HG03558 (cell line): ENCODE data around the gene WDR27.
A peak's percentile ranks its signal among the peaks of the same experiment; 100 is the strongest.
"Not testable (repeated sequence)": the region's sequence is repeated elsewhere in the genome, so short reads cannot be mapped to it uniquely, and the experiment has no call there.

Source experiments
- ATAC-seq: cut with Tn5 transposase; IDR thresholded peaks from one replicate; pipeline ENCODE4 v1.9.1; 2021; ENCODE audit warnings: moderate number of reproducible peaks; ENCODE audit not compliant: unreplicated experiment; ENCODE audit errors: extremely low read depth

Gene WDR27

GRCh38 chr6:169500688-169501087, 201.1 kb downstream of the WDR27 start:
- no peak for ATAC-seq

DNA sequence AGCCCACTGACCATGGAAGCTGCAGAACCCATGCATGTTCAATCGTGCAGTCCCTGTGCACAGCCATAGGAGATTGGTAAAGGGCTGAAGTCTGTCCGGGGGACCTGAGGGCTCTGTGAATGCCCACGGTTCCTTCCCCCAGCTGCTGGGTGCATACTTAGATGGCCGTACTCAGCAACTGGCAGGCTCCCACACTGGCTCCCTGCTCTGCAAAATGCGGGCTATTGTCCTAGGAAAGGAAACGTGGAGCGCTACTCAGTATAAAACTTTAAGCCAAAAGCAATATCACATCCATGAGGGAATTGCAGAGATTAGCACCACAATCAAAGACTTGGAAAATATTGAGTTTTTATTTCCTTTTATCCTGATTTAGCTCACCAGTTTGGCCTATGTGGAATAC, 202.0 kb downstream of the WDR27 start:
- ATAC-seq, result no peak

GRCh38 chr6:169498916-169499513, 202.8 kb downstream of the WDR27 start:
- ATAC-seq, result no peak

GRCh38 chr6:169495601-169496000, 206.2 kb downstream of the WDR27 start:
- no peak for ATAC-seq

DNA sequence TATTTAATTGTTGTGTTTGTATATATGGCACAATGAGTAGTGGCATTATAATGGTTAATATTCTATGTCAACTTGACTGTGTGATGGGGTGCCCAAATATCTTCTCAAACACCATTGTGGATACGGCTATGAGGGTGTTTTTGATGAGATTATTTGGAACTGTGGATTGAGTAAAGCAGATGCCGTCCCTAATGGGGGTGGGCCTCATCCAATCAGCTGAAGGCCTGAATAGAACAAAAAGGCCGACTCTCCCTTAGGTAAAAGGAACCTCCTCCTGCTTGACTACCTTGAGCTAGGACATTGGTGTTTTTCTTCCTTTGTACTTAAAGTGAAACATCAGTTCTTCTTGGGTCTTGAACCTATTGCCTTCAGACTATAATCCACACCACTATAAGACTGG, 207.8 kb downstream of the WDR27 start:
- ATAC-seq, result no peak

GRCh38 chr6:169491482-169491881, 210.3 kb downstream of the WDR27 start:
- no peak for ATAC-seq

DNA sequence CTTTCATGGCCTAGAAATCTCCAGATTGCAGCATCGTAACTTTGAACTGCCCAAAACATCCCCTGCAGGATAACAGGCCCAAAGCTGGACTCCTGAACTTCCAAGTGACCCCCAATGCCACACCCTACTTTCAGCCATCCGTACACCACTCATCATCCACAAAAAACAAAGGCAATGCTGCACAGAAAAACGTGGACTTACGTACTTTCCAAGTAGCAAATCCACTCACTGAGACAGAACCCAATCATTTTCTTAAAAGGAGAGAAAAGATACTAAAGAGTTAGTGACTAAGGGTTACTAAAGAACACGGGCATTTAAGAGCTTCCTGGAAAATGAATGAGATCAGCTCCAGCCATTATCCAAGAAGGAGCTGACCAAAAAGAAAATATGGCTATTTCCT, 211.0 kb downstream of the WDR27 start:
- ATAC-seq, result no peak

GRCh38 chr6:169490246-169490641, 211.6 kb downstream of the WDR27 start:
- ATAC-seq, result no peak

DNA sequence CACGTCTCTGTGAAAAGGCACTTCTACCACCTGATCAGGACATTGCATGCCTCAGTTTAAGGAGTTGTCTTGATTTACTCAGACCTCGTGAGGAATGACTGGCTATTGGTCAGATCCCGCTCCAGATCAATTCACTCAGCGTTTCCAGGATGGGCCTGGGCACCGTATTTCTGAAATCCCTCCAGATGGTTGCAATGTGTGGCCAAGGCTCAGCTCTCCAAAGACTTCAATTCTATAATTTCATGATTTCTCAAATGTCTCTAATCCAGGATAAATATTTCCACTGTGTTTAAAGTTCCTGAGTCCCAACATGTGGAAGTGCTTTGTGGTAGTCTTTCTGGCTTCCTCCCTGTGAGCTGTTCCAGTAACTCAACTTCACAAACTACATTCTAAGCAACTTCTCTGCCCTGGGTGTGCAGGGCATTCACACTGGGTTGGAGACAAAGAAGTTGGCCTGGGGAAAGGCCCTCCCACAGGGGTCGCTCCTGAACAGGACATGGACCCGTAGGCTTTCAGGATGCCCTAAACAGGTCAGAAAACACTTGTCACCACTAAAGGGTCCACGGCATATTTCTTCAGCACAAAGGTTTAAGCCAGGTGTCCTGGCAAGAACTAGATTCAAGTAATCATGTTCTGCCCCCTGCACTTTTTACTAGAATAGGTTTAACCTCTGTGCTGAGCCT, 212.1 kb downstream of the WDR27 start:
- no peak for ATAC-seq

DNA sequence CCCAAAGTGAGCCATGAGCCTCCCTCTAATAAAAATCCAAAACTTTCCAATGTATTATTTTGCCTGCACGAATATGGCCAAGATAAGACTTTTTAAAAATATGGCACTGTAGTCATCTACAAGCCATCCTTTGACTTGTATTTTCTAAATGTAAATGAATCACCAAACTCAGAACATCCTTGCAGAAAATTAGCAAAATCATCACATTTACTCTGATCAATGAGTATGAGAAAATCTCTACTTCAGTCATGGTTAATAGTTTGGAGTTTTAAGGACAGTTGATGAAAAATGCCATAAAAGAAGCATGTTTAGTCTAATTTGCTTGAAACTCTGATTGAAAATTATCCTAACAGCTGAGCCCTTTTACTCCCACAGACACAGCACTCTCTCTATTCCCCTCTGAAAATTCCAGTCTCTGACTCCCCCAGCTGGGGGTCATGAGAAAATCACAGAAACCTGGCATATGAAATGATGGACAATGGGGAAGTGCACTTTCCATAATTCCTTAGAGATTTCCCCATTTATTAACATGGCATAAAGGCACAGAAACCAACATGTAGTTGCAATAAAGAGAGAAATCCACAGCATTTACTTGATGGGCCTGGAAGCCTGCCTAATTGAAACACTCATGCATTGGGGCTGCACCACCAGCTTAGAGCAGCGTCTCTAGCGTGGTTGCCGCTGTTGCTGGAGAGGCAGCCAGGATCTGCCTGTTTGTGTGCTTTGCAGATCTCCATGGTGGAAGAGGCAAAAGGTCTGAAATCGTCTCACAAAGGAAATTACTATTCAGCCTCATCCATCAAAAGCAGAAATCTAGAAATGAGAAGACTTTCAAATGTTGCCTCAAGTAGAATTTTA, 214.0 kb downstream of the WDR27 start:
- ATAC-seq, result no peak

GRCh38 chr6:169479783-169480495, 221.9 kb downstream of the WDR27 start:
- no peak for ATAC-seq

DNA sequence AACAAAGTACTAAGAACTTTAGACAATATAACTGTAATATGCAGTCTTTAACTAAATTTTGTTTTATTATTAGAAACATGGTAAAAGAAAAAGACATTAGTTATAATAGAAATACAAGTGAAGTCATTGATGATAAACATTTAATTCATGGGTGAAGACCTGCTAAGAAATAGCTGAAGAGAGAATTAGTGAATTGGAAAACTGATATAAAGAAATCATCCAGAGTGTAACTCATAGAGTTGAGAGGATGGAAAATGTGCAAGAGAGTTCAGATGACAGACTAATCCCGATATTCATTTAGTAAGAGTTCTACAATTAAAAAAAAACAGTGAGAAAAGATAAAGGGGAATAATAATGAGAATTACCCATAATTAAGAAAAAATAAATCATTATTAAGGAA, 227.5 kb downstream of the WDR27 start:
- no peak for ATAC-seq

- peak; percentile 76 for ATAC-seq
These were observed 228.2 kb downstream of the WDR27 start for GRCh38 chr6:169473663-169474062.

DNA sequence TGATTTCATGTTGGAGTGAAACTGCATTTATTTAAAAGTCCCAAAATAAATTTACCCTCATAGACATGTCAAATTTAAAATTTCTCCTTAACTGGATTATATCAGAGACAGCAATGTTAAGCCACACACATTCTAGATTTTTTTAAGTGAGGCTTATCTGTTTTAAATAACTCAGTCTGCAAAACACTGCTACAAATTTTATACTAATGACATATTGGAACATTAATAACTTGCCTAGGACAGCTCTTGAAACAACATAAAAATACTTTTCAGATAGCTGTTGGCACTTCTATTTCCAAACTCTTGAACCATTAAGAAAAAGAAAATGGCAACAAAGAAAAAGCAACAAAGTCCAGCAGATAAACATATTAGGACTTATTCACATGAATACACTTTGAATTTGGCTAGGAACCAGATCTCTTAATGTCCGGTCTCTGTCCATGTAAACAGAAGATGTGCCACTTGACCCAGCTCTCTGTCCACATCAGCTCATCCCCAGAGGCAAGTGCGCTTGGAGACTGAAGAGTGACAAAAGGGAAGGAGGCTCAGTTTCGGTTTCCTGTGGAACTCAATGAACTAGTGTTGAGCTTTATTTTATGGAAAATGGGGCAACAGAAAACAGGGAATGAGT, 228.9 kb downstream of the WDR27 start:
- ATAC-seq, result no peak

DNA sequence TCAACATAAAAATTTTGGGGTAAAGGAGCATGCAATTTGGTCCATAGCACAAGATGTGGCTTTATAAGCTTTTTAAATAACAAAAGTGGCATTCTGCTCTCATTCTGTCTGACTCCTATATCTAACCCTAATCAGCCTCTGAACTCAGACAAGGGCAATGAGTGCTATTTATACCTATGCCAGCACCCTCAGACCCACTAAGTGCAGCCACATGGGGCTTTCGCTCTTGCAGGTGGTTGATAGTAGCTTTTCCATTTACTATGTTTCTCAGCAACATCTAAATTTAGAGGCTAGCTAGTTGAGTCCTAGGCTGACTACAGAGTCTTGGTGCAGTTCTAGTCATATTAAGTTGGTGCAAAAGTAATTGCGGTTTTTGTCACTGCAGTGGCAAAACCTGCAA, 231.0 kb downstream of the WDR27 start:
- ATAC-seq, result no peak

GRCh38 chr6:169469028-169469427, 232.8 kb downstream of the WDR27 start:
- ATAC-seq, result no peak

DNA sequence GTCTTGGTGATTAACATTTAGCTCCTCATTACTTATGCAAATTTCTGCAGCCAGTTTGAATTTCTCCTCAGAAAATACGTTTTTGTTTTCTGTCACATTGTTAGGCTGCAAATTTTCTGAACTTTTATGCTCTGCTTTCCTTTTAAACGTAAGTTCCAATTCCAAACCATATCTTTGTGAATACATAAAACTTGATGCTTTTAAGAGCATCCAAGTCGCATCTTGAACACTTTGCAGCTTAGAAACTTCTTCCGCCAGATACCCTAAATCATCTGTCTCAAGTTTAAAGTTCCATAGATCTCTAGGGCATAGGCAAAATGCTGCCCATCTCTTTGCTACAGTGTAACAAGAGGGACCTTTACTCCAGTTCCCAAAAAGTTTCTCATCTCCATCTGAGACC, 234.1 kb downstream of the WDR27 start:
- not testable (repeated sequence) for ATAC-seq

- not testable (repeated sequence) for ATAC-seq
These were observed 235.6 kb downstream of the WDR27 start for GRCh38 chr6:169466256-169466655.

GRCh38 chr6:169457762-169458161, 244.1 kb downstream of the WDR27 start:
- no peak for ATAC-seq

DNA sequence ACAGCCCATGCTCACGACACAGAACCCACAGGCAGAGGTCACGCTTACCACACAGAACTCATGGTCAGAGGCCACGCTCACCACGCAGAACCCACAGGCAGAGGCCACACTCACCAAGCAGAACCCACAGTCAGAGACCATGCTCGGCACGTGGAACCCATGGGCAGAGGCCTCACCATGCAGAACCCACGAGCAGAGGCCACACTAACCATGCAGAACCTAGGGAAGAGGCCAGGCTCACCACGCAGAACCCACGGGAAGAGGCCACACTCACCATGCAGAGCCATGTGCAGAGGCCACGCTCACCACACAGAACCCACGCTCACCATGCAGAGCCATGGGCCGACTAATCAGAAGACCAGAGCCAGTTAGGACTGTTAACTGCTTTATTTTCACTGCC, 245.0 kb downstream of the WDR27 start:
- ATAC-seq, result no peak
